B cell (primary cell): ENCODE measurements around the gene RCAN1. TPM values are rescaled to one million over a fixed set of nuclear protein-coding genes. Genes with fewer than 3 reads are reported as not detected.

Source experiments
- ATAC-seq: fragments of 200-7000 bp; cut with Tn5 transposase; one replicate; pipeline ENCODE4 v1.10.0; 2021; ENCODE audit warnings: low read depth, mild to moderate bottlenecking, moderate number of reproducible peaks, moderate library complexity
- CTCF ChIA-PET: fragments of 350-600 bp; sonication (Branson Sonifier 250); formaldehyde crosslinking; loops from one replicate; lab custom pipeline; 2021; ENCODE audit warnings: antibody characterized with exemption, inconsistent platforms; lab: Charles Lee
- POLR2A ChIA-PET: fragments of 350-600 bp; sonication (Branson Sonifier 250); formaldehyde crosslinking; loops from one replicate; lab custom pipeline; 2021; ENCODE audit warnings: antibody characterized with exemption; lab: Charles Lee
- DNase-seq: peaks from one replicate; pipeline ENCODE4 v3.0.0; 2013
- H2AFZ ChIP-seq: 2 replicates; pipeline ENCODE4 v1.6.1; 2012; ENCODE audit warnings: mild to moderate bottlenecking, low read depth, low read length; ENCODE audit not compliant: insufficient read depth, poor library complexity, severe bottlenecking
- H3K27ac ChIP-seq, 2 donors: 1 replicate in 1 of 2; 2 replicates in 1 of 2; pipeline ENCODE4 v1.5.1; 2012 to 2013; ENCODE audit warnings: low read length in 2 of 2, mild to moderate bottlenecking in 2 of 2, moderate library complexity in 1 of 2
- H3K27me3 ChIP-seq, 4 experiments: fragments of 200-600 bp in 1 of 4; sonication (generic) in 1 of 4; replicated peaks in 1 of 4; 1 replicate in 2 of 4; 2 replicates in 2 of 4; pipeline versions ENCODE4 v1.6.1 to v1.7.0; 2013 to 2016; ENCODE audit warnings: low read length in 3 of 4, mild to moderate bottlenecking in 2 of 4, mixed read lengths in 1 of 4, moderate library complexity in 1 of 4; ENCODE audit not compliant: insufficient read depth in 4 of 4, control insufficient read depth in 3 of 4; ENCODE audit errors: control extremely low read depth in 1 of 4
- H3K36me3 ChIP-seq, 2 experiments: replicated peaks in 1 of 2; 1 replicate in 1 of 2; 2 replicates in 1 of 2; pipeline versions ENCODE4 v1.6.1 to v1.7.1; 2013; ENCODE audit warnings: low read length in 1 of 2; ENCODE audit not compliant: insufficient read depth in 2 of 2, control insufficient read depth in 1 of 2; ENCODE audit errors: control extremely low read depth in 1 of 2, extremely low read depth in 1 of 2
- H3K4me1 ChIP-seq, 2 donors: fragments of 200-600 bp in 1 of 2; sonication (generic) in 1 of 2; 1 replicate in 1 of 2; 2 replicates in 1 of 2; pipeline versions ENCODE4 v1.5.1 to v1.6.1; 2013 to 2017; ENCODE audit warnings: low read length in 2 of 2; ENCODE audit not compliant: control insufficient read depth in 2 of 2, insufficient read depth in 2 of 2
- H3K4me2 ChIP-seq: replicated peaks from 2 replicates; pipeline ENCODE3; 2012; ENCODE audit warnings: mild to moderate bottlenecking, low read depth, low read length; ENCODE audit not compliant: poor library complexity, severe bottlenecking
- H3K4me3 ChIP-seq, 5 experiments: fragments of 200-600 bp in 1 of 5; sonication (generic) in 1 of 5; 1 replicate in 3 of 5; 2 replicates in 2 of 5; pipeline versions ENCODE4 v1.5.1 to v1.7.0; 2011 to 2016; ENCODE audit warnings: low read length in 4 of 5, mild to moderate bottlenecking in 4 of 5, low read depth in 2 of 5, control low read depth in 1 of 5, moderate library complexity in 1 of 5; ENCODE audit not compliant: insufficient read depth in 1 of 5; ENCODE audit errors: control extremely low read depth in 1 of 5, extremely low read depth in 1 of 5
- H3K79me2 ChIP-seq: fragments of 200-600 bp; sonication (generic); one replicate; pipeline ENCODE4 v1.6.0; 2016; ENCODE audit warnings: low read length; ENCODE audit not compliant: control insufficient read depth, insufficient read depth
- H3K9ac ChIP-seq: fragments of 200-600 bp; sonication (generic); 2 replicates; pipeline ENCODE4 v1.6.1; 2017; ENCODE audit warnings: mild to moderate bottlenecking, low read length, moderate library complexity
- H3K9me3 ChIP-seq, 3 donors: one replicate each; pipeline versions ENCODE4 v1.6.1 to v1.7.1; 2013; ENCODE audit warnings: low read length in 2 of 3; ENCODE audit not compliant: control insufficient read depth in 2 of 3, insufficient read depth in 1 of 3; ENCODE audit errors: control extremely low read depth in 1 of 3
- H4K20me1 ChIP-seq: 2 replicates; pipeline ENCODE4 v1.6.0; 2012; ENCODE audit warnings: mild to moderate bottlenecking, low read length; ENCODE audit not compliant: insufficient read depth, control insufficient read depth, poor library complexity, severe bottlenecking
- H3K27ac Mint-ChIP-seq: one replicate; pipeline ENCODE4 v1.8.0; 2021; ENCODE audit warnings: mixed read lengths
- H3K27me3 Mint-ChIP-seq: one replicate; pipeline ENCODE4 v1.8.0; 2021; ENCODE audit warnings: mixed read lengths
- H3K4me1 Mint-ChIP-seq: one replicate; pipeline ENCODE4 v1.8.0; 2021; ENCODE audit warnings: mixed read lengths
- H3K4me3 Mint-ChIP-seq: one replicate; pipeline ENCODE4 v1.8.0; 2021; ENCODE audit warnings: mixed read lengths
- H3K9me3 Mint-ChIP-seq: one replicate; pipeline ENCODE4 v1.8.0; 2022; ENCODE audit warnings: mixed read lengths; ENCODE audit not compliant: insufficient read depth
- CTCF ChIP-seq: fragments of 200-600 bp; IDR thresholded peaks from one replicate; pipeline ENCODE4 v1.8.0; 2022; ENCODE audit warnings: antibody characterized with exemption, mild to moderate bottlenecking
- EZH2 ChIP-seq: IDR thresholded peaks from 2 replicates; pipeline ENCODE4 v1.6.1; 2012; ENCODE audit warnings: borderline replicate concordance, low read depth, mild to moderate bottlenecking, moderate library complexity, low read length; ENCODE audit not compliant: insufficient read depth, poor library complexity, severe bottlenecking
- WGBS: methylation state at CpG from one replicate; pipeline ENCODE4 v1.1.5; 2013; ENCODE audit warnings: missing lambda C conversion rate; ENCODE audit not compliant: insufficient coverage; 5-methylcytosine and 5-hydroxymethylcytosine counted together
- intact Hi-C: fragments of 100-400 bp; cut with micrococcal nuclease; formaldehyde crosslinking; loops from one replicate; pipeline ENCODE4 v1.10.0; 2022
- polyA plus RNA-seq: library from polyadenylated mRNA; depleted of rRNA; stranded (reverse); fragments of >200 nt; gene quantifications from 2 replicates; pipeline ENCODE4 v1.2.3, GENCODE V29; 2012
- total RNA-seq, 2 donors: library from RNA; stranded (reverse); fragments of 120-200 nt in 1 of 2; gene quantifications; 1 replicate in 1 of 2; 2 replicates in 1 of 2; pipeline versions ENCODE4 v1.2.3 to v1.2.4, GENCODE V29; 2013 to 2022

RCAN1 gene
- total and polyA plus RNA-seq, 2 donors (not counting 1 experiment from before 2014, with no cell fraction given): 0.97 to 4.4 TPM

- H3K79me2 ChIP-seq: no peaks in the 10 kb centered on the region
- no peaks in the 10 kb centered on the region for H4K20me1 ChIP-seq
- WGBS: 91% methylated on average over 3 of the region's 5 CpGs
- H3K27me3 ChIP-seq: no peaks in the 10 kb centered on the region
- H3K4me3 Mint-ChIP-seq: no peak overlapping the region
- no peak overlapping the region for H2AFZ ChIP-seq
- CTCF ChIA-PET: interaction anchor here (1.6 kb wide), 1 partner anchor 9 kb away, joined by 3 read pairs; no protein-coding TSS in a partner anchor
- no peak overlapping the region for H3K27ac Mint-ChIP-seq
- intact Hi-C loops: no loop called here
- TF ChIP-seq CTCF (no peak), EZH2 (no peak)
- no peaks in the 10 kb centered on the region for H3K4me1 ChIP-seq
- DNase-seq (no peak), ATAC-seq (no peak)
- H3K9me3 Mint-ChIP-seq: no peaks in the 10 kb centered on the region
- no peak overlapping the region for H3K4me3 ChIP-seq
- no peaks in the 10 kb centered on the region for H3K9me3 ChIP-seq
- no peaks in the 10 kb centered on the region for H3K4me1 Mint-ChIP-seq
- H3K27me3 Mint-ChIP-seq: no peaks in the 10 kb centered on the region
- H3K9ac ChIP-seq: no peak overlapping the region
- H3K4me2 ChIP-seq: no peak overlapping the region
- POLR2A ChIA-PET: no interaction called here
- no peaks in the 10 kb centered on the region for H3K36me3 ChIP-seq
- no peak overlapping the region for H3K27ac ChIP-seq
Measured at GRCh38 chr21:34518301-34518700, 96.6 kb downstream of the RCAN1 start.

GRCh38 chr21:34517491-34518245, 97.2 kb downstream of the RCAN1 start:
- intact Hi-C loops: no loop called here
- TF ChIP-seq CTCF (no peak), EZH2 (no peak)
- Histone ChIP-seq H3K27me3 (no peaks in the 10 kb centered on the region), H3K4me1 (no peaks in the 10 kb centered on the region), H3K9me3 (no peaks in the 10 kb centered on the region), H3K27ac (no peak overlapping the region), H2AFZ (no peak overlapping the region), H3K9ac (no peak overlapping the region), H3K36me3 (no peaks in the 10 kb centered on the region), H3K4me2 (no peak overlapping the region), H3K79me2 (no peaks in the 10 kb centered on the region), H4K20me1 (no peaks in the 10 kb centered on the region), H3K4me3 (peak overlapping the region in 1 of 5 experiments; percentile 53)
- DNase-seq: no peak
- Mint-ChIP-seq H3K4me3 (no peak overlapping the region), H3K27ac (no peak overlapping the region), H3K9me3 (no peaks in the 10 kb centered on the region), H3K27me3 (no peaks in the 10 kb centered on the region), H3K4me1 (no peaks in the 10 kb centered on the region)
- CTCF ChIA-PET: interaction anchor here (1.6 kb wide), 1 partner anchor 9 kb away, joined by 3 read pairs; no protein-coding TSS in a partner anchor
- 96% methylated on average over 18 of the region's 22 CpGs for WGBS
- POLR2A ChIA-PET: no interaction called here
- no peak for ATAC-seq
